Endothelial cell (in vitro differentiated cells): ENCODE measurements around the gene SF3B2. TPM values are rescaled to one million over a fixed set of nuclear protein-coding genes. Genes with fewer than 3 reads are reported as not detected.

ENCODE experiments used
- DNase-seq: peaks from one replicate; pipeline ENCODE4 v3.0.0; 2021; ENCODE audit warnings: low spot score
- H3K27ac Mint-ChIP-seq: one replicate; pipeline ENCODE4 v1.8.0; 2021; ENCODE audit warnings: mixed read lengths, inconsistent platforms; ENCODE audit not compliant: unreplicated experiment
- H3K27me3 Mint-ChIP-seq: one replicate; pipeline ENCODE4 v1.8.0; 2021; ENCODE audit warnings: mild to moderate bottlenecking, moderate library complexity, mixed read lengths, inconsistent platforms; ENCODE audit not compliant: unreplicated experiment
- H3K36me3 Mint-ChIP-seq: one replicate; pipeline ENCODE4 v1.8.0; 2021; ENCODE audit warnings: mild to moderate bottlenecking, low read depth, mixed read lengths, inconsistent platforms; ENCODE audit not compliant: unreplicated experiment
- H3K4me1 Mint-ChIP-seq: one replicate; pipeline ENCODE4 v1.8.0; 2021; ENCODE audit warnings: mild to moderate bottlenecking, mixed read lengths, inconsistent platforms; ENCODE audit not compliant: unreplicated experiment
- H3K4me3 Mint-ChIP-seq: one replicate; pipeline ENCODE4 v1.8.0; 2021; ENCODE audit warnings: mild to moderate bottlenecking, mixed read lengths, inconsistent platforms; ENCODE audit not compliant: unreplicated experiment
- H3K9me3 Mint-ChIP-seq: one replicate; pipeline ENCODE4 v1.8.0; 2021; ENCODE audit warnings: mixed read lengths, inconsistent platforms; ENCODE audit not compliant: unreplicated experiment
- total RNA-seq: library from RNA; stranded (reverse); fragmentation: NEBNext Ultra II Directional; extraction: Animal tissue kit (Norgen Biotek cat#: 25700); gene quantifications from one replicate; pipeline ENCODE4 v1.2.1, GENCODE V29; 2021; ENCODE audit not compliant: unreplicated experiment
- TF ChIP-seq, protein P1 (sequence below): fragments of 200-600 bp; sonication (generic); IDR thresholded peaks from one replicate; pipeline ENCODE4 v1.5.0; 2021; ENCODE audit warnings: antibody characterized with exemption; ENCODE audit not compliant: unreplicated experiment

The SF3B2 gene
- total RNA-seq, 1 donor from 2014 or later, result 174 TPM

DNA sequence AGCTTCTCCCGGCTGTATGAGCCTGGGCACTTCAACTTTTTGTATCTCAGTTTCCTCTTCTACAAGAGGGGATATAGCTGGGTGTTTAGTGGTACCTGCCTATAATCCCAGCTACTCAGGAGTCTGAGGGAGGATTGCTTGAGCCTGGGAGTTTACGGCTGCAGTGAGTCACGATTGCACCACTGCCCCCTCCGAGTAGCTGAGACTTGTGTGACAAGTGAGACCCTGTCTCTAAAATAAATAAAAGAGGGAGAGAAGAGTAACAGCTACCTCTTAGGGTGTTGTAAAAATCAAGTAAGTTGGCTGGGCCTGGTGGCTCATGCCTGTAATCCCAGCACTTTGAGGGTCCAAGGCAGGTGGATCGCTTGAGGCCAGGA is 15.8 kb upstream of the SF3B2 start:
- Mint-ChIP-seq H3K36me3 (no peaks in the 10 kb centered on the region), H3K4me1 (no peaks in the 10 kb centered on the region), H3K9me3 (no peaks in the 10 kb centered on the region), H3K27ac (no peak overlapping the region), H3K4me3 (no peak overlapping the region), H3K27me3 (peaks cover 11% of the 10 kb centered on the region)
- TF ChIP-seq, protein P1, sequence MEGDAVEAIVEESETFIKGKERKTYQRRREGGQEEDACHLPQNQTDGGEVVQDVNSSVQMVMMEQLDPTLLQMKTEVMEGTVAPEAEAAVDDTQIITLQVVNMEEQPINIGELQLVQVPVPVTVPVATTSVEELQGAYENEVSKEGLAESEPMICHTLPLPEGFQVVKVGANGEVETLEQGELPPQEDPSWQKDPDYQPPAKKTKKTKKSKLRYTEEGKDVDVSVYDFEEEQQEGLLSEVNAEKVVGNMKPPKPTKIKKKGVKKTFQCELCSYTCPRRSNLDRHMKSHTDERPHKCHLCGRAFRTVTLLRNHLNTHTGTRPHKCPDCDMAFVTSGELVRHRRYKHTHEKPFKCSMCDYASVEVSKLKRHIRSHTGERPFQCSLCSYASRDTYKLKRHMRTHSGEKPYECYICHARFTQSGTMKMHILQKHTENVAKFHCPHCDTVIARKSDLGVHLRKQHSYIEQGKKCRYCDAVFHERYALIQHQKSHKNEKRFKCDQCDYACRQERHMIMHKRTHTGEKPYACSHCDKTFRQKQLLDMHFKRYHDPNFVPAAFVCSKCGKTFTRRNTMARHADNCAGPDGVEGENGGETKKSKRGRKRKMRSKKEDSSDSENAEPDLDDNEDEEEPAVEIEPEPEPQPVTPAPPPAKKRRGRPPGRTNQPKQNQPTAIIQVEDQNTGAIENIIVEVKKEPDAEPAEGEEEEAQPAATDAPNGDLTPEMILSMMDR, result no peak
- no peak for DNase-seq

DNA sequence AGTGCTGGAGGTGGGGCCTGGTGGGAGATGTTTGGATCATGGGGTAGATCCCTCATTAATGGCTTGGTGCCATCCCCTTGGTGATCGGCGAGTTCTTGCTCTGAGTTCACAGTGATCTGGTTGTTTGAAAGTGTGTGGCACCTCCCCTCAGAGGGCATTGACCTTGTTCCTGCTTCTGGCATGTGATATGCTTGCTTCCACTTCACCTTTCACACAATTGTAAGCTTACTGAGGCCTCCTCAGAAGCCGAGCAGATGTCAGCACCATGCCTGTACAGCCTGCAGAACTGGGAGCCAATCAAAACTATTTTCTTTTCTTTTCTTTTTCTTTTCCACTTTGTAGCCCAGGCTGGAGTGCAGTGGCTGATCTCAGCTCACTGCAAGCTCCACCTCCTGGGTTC is 14.8 kb upstream of the SF3B2 start:
- TF ChIP-seq, protein P1, result no peak
- Mint-ChIP-seq H3K27me3 (peaks cover 12% of the 10 kb centered on the region), H3K4me1 (no peaks in the 10 kb centered on the region), H3K27ac (no peak overlapping the region), H3K9me3 (no peaks in the 10 kb centered on the region), H3K4me3 (no peak overlapping the region), H3K36me3 (peaks cover 7% of the 10 kb centered on the region)
- DNase-seq, result no peak

DNA sequence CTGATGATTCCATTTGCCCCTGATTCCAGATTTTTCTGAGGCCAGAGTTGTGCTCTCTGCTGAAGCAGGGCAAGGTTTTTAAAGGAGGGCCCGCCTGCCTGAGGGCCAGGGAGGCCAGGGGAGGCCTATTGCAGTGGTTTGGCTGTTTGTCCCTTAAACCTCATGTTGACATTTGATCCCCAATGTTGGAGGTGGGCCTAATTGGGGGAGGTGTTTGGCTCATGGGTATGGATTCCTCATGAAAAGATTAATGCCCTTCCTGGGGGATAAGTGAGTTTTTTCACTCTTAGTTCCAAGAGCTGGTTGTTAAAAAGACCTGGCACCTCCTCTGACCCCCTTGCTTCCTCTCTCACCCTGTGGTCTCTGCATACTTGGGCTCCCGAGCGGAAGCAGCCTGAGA is 12.4 kb upstream of the SF3B2 start:
- Mint-ChIP-seq H3K36me3 (peaks cover 7% of the 10 kb centered on the region), H3K9me3 (no peaks in the 10 kb centered on the region), H3K27ac (no peak overlapping the region), H3K27me3 (peaks cover 15% of the 10 kb centered on the region), H3K4me1 (no peaks in the 10 kb centered on the region), H3K4me3 (no peak overlapping the region)
- TF ChIP-seq, protein P1, result no peak
- no peak for DNase-seq

DNA sequence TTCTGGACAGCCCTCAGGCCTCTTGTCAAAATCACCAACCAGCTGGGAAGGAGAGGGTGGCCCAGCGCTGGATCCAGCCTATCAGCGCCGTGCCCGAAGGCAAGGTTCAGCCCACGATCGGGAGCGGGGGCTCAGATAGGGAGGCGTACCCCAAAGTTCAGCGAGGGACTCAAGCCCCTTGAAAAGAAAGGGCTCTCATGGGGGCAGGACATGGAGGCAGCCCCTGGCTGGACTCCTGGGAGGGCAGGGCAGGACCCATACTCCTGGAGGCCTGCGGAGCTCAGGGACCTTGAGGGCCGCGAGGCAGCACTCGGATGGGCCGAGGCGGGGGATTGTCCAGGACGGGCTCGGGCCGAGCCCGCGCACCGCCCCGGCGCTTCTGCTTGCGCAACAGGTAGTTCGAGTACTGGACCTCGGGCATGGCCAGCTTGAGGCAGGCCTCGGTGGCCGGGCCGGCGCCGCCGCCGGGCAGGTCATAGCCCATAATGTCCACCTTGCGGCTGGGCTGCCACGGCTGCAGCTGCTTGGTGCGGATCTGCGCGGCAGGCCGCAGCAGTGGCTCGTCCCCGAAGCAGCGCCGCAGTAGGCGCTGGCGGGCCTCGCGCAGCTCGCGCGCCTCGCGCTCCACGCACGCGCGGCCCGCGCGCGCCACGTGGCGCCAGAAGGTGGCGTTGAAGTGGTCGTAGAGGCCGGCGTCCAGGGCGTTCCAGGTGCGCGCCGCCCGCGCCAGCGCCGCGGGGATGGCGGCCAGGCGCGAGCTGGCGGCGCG is 9.8 kb upstream of the SF3B2 start:
- H3K9me3 Mint-ChIP-seq, result no peaks in the 10 kb centered on the region

More for the DNA sequence above, 9.8 kb upstream of the SF3B2 start:
- Mint-ChIP-seq H3K27ac (no peak overlapping the region), H3K36me3 (peaks cover 7% of the 10 kb centered on the region), H3K4me3 (no peak overlapping the region), H3K4me1 (no peaks in the 10 kb centered on the region), H3K27me3 (peaks cover 14% of the 10 kb centered on the region)
- DNase-seq, result no peak
- TF ChIP-seq, protein P1, result no peak
